Ishikawa (cell line): ENCODE data around the gene CTSZ.

Experiments
- CEBPB ChIP-seq: IDR thresholded peaks from 2 replicates; pipeline ENCODE4 v1.6.1; 2012
- CREB1 ChIP-seq: IDR thresholded peaks from 2 replicates; pipeline ENCODE4 v1.6.1; 2012; ENCODE audit warnings: low read depth
- EGR1 ChIP-seq: IDR thresholded peaks from 2 replicates; pipeline ENCODE4 v1.6.1; 2012
- EP300 ChIP-seq: IDR thresholded peaks from 2 replicates; pipeline ENCODE4 v1.6.1; 2012; ENCODE audit warnings: borderline replicate concordance
- FOXM1 ChIP-seq: IDR thresholded peaks from 2 replicates; pipeline ENCODE4 v1.6.1; 2012; ENCODE audit warnings: low read depth, borderline replicate concordance
- NFIC ChIP-seq: IDR thresholded peaks from 2 replicates; pipeline ENCODE4 v1.6.1; 2012
- RAD21 ChIP-seq: IDR thresholded peaks from 2 replicates; pipeline ENCODE4 v1.6.1; 2012; ENCODE audit warnings: low read depth
- TAF1 ChIP-seq: IDR thresholded peaks from 2 replicates; pipeline ENCODE4 v1.6.1; 2012; ENCODE audit warnings: low read depth, mild to moderate bottlenecking
- TCF12 ChIP-seq: IDR thresholded peaks from 2 replicates; pipeline ENCODE4 v1.6.1; 2012; ENCODE audit warnings: low read depth
- TEAD4 ChIP-seq: IDR thresholded peaks from 2 replicates; pipeline ENCODE4 v1.6.1; 2012
- USF1 ChIP-seq: IDR thresholded peaks from 2 replicates; pipeline ENCODE4 v1.6.1; 2012
- YY1 ChIP-seq: IDR thresholded peaks from 2 replicates; pipeline ENCODE4 v1.6.1; 2012; ENCODE audit warnings: low read depth
- ZBTB7A ChIP-seq: IDR thresholded peaks from 2 replicates; pipeline ENCODE4 v1.6.1; 2012; ENCODE audit warnings: low read depth
- TF ChIP-seq, protein P1 (sequence below): IDR thresholded peaks from 2 replicates; pipeline ENCODE4 v1.6.1; 2012; ENCODE audit warnings: low read depth, mild to moderate bottlenecking
- TF ChIP-seq, protein P2 (sequence below): IDR thresholded peaks from 2 replicates; pipeline ENCODE4 v1.6.1; 2012

CTSZ gene

DNA sequence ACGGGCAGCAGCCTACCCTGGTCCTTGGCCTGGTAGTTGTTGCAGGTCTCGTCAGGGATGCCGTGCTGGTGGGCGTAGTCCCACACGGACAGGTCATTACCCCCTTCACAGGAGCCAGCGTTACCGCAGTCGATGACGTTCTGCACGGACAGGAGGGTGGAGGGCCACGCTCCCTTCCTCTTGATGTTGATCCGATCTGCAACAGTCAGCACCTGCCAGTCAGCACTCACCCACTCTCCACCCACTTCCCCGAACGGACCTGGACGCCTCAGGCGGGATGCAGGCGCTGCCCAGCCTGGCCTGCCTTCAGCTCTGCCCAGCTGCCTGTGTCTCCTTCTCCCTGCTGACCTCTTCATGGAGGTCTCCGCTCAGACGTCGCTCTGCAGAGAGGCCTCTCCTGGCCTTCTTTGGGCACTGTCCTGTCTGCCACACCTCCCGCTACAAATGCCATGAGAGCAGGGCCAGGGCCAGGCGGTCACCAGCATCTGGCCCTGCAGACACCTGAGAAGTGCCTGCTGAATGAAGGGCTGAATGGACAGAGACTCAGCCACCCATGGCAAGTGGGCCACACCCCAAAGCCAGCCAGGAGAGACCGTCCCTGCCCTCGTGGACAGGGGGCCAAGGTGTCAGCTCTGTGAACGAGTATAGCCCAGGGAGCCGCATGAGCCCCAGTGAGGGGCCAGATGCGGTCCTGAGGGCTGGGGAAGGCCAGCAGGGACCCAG is 5.4 kb downstream of the CTSZ start:
- no peak for TF ChIP-seq RAD21
- TF ChIP-seq, protein P1, sequence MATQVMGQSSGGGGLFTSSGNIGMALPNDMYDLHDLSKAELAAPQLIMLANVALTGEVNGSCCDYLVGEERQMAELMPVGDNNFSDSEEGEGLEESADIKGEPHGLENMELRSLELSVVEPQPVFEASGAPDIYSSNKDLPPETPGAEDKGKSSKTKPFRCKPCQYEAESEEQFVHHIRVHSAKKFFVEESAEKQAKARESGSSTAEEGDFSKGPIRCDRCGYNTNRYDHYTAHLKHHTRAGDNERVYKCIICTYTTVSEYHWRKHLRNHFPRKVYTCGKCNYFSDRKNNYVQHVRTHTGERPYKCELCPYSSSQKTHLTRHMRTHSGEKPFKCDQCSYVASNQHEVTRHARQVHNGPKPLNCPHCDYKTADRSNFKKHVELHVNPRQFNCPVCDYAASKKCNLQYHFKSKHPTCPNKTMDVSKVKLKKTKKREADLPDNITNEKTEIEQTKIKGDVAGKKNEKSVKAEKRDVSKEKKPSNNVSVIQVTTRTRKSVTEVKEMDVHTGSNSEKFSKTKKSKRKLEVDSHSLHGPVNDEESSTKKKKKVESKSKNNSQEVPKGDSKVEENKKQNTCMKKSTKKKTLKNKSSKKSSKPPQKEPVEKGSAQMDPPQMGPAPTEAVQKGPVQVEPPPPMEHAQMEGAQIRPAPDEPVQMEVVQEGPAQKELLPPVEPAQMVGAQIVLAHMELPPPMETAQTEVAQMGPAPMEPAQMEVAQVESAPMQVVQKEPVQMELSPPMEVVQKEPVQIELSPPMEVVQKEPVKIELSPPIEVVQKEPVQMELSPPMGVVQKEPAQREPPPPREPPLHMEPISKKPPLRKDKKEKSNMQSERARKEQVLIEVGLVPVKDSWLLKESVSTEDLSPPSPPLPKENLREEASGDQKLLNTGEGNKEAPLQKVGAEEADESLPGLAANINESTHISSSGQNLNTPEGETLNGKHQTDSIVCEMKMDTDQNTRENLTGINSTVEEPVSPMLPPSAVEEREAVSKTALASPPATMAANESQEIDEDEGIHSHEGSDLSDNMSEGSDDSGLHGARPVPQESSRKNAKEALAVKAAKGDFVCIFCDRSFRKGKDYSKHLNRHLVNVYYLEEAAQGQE: no peak
- no peak for TF ChIP-seq ZBTB7A
- no peak for TF ChIP-seq CEBPB
- TF ChIP-seq, protein P2, sequence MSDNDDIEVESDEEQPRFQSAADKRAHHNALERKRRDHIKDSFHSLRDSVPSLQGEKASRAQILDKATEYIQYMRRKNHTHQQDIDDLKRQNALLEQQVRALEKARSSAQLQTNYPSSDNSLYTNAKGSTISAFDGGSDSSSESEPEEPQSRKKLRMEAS: no peak
- TF ChIP-seq TAF1: no peak
- TF ChIP-seq TEAD4: no peak
- no peak for TF ChIP-seq EGR1
- TF ChIP-seq YY1: no peak
- no peak for TF ChIP-seq TCF12
- TF ChIP-seq USF1: no peak
- no peak for TF ChIP-seq NFIC

- TF ChIP-seq, protein P1: no peak
- TF ChIP-seq ZBTB7A: no peak
- no peak for TF ChIP-seq CREB1
- TF ChIP-seq NFIC: no peak
- no peak for TF ChIP-seq EGR1
- no peak for TF ChIP-seq TAF1
- no peak for TF ChIP-seq FOXM1
- TF ChIP-seq YY1: no peak
- TF ChIP-seq USF1: no peak
- TF ChIP-seq, protein P2: no peak
- TF ChIP-seq EP300: no peak
- no peak for TF ChIP-seq TCF12
- TF ChIP-seq TEAD4: no peak
- TF ChIP-seq RAD21: no peak
- no peak for TF ChIP-seq CEBPB
Observed at GRCh38 chr20:59001068-59001448, 6.0 kb downstream of the CTSZ start.

- no peak for TF ChIP-seq USF1
- TF ChIP-seq RAD21: no peak
- no peak for TF ChIP-seq CREB1
Observed at GRCh38 chr20:59000326-59000725, 6.7 kb downstream of the CTSZ start.

DNA sequence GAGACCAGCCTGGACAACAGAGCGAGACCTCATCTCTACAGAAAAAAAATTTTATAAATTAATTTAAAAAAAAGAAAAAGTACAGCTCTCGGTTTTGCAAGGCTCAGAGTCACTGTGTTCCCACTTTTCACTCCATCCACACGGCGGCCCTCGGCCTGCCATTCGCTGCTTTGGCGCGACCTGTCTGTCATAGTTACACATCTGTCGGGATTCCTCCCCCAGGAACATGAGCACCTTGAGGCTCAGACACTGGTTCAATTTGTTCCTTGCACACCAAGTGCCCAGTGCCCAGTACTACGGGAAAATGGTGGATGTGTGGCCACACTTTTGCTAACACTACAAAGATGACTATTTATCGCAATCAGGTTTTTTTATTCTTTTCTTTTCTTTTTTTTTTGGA is 8.4 kb downstream of the CTSZ start:
- no peak for TF ChIP-seq CREB1
- TF ChIP-seq NFIC: no peak
- TF ChIP-seq FOXM1: no peak
- no peak for TF ChIP-seq USF1
- TF ChIP-seq CEBPB: no peak
- TF ChIP-seq EP300: no peak
- TF ChIP-seq ZBTB7A: no peak
- no peak for TF ChIP-seq RAD21
- TF ChIP-seq YY1: no peak
- TF ChIP-seq TAF1: no peak
- no peak for TF ChIP-seq EGR1
- TF ChIP-seq TEAD4: no peak
- TF ChIP-seq, protein P1: no peak
- no peak for TF ChIP-seq TCF12
- TF ChIP-seq, protein P2: no peak
